HCT116 (cell line): ENCODE data around the gene FGF14. TPM values are rescaled to one million over a fixed set of nuclear protein-coding genes. Genes with fewer than 3 reads are reported as not detected.

ENCODE experiments used
- ATAC-seq: fragments of 200-7000 bp; cut with Tn5 transposase; 2 replicates; pipeline ENCODE4 v1.9.1; 2020; ENCODE audit warnings: mild to moderate bottlenecking, moderate library complexity
- BruUV-seq: library from RNA; stranded (reverse); fragments of 400-500 nt; replicated peaks from 2 replicates; lab custom pipeline; 2021; lab: Mats Ljungman, UMichigan
- CTCF ChIA-PET: fragments of 300-600 bp; sonication (Branson Sonifier 250); formaldehyde crosslinking; loops from one replicate; lab custom pipeline; 2021; ENCODE audit warnings: antibody characterized with exemption; lab: Charles Lee
- POLR2A ChIA-PET: fragments of 300-600, 350-600 bp; sonication (Branson Sonifier 250); formaldehyde crosslinking; loops from one replicate; lab custom pipeline; 2021; ENCODE audit warnings: antibody characterized with exemption; lab: Charles Lee
- RAD21 ChIA-PET, 2 experiments: fragments of 300-600 bp; sonication (Branson Sonifier 250); formaldehyde crosslinking; loops; one replicate each; lab custom pipeline; 2023; ENCODE audit warnings: low total read pairs in 2 of 2; ENCODE audit not compliant: uncharacterized antibody in 2 of 2, unreplicated experiment in 2 of 2, low non-redundant PET in 1 of 2; lab: Charles Lee
- DNase-seq: peaks from one replicate; pipeline ENCODE4 v3.0.0-alpha.2; 2010; ENCODE audit warnings: low read depth, low spot score
- H2AFZ ChIP-seq: fragments of 200-600 bp; shearing (Covaris generic), sonication (generic); 2 replicates; pipeline ENCODE4 v1.6.1; 2017; ENCODE audit warnings: low read depth, mixed run types, mixed read lengths, antibody characterized with exemption, low read length; ENCODE audit not compliant: poor library complexity, severe bottlenecking
- H3K27ac ChIP-seq: 2 replicates; pipeline ENCODE4 v1.5.1; 2012; ENCODE audit warnings: low read depth, low read length
- H3K27me3 ChIP-seq: fragments of 200-600 bp; sonication (generic); 2 replicates; pipeline ENCODE4 v1.6.1; 2016; ENCODE audit warnings: mixed run types, low read length, mixed read lengths; ENCODE audit not compliant: insufficient read depth
- H3K36me3 ChIP-seq, 2 experiments: fragments of 200-500 bp in 1 of 2; fragments of 200-600 bp in 1 of 2; sonication (Bioruptor generic) in 1 of 2; sonication (generic) in 1 of 2; 2 replicates each; pipeline versions ENCODE4 v1.5.1 to v1.6.1; 2014 to 2016; ENCODE audit warnings: low read length in 2 of 2, inconsistent platforms in 1 of 2, mixed read lengths in 1 of 2, mixed run types in 1 of 2; ENCODE audit not compliant: insufficient read depth in 2 of 2, control insufficient read depth in 1 of 2
- H3K4me1 ChIP-seq, 2 experiments: fragments of 200-600 bp in 1 of 2; sonication (generic) in 1 of 2; 2 replicates each; pipeline versions ENCODE4 v1.5.1 to v1.6.1; 2012 to 2017; ENCODE audit warnings: low read length in 2 of 2, inconsistent platforms in 1 of 2, mild to moderate bottlenecking in 1 of 2, mixed read lengths in 1 of 2, mixed run types in 1 of 2, moderate library complexity in 1 of 2; ENCODE audit not compliant: insufficient read depth in 2 of 2, control insufficient read depth in 1 of 2
- H3K4me2 ChIP-seq: fragments of 200-600 bp; sonication (generic); 2 replicates; pipeline ENCODE4 v1.6.1; 2017; ENCODE audit warnings: mixed run types, low read length, mixed read lengths
- H3K4me3 ChIP-seq, 2 experiments: fragments of 200-600 bp in 1 of 2; sonication (generic) in 1 of 2; replicated peaks in 1 of 2; 2 replicates each; pipeline ENCODE4 v1.5.1; 2011 to 2016; ENCODE audit warnings: low read length in 2 of 2, control low read depth in 1 of 2, low read depth in 1 of 2, mild to moderate bottlenecking in 1 of 2, mixed read lengths in 1 of 2, mixed run types in 1 of 2
- H3K79me2 ChIP-seq: fragments of 200-600 bp; sonication (generic); 2 replicates; pipeline ENCODE4 v1.6.1; 2017; ENCODE audit warnings: mild to moderate bottlenecking, mixed run types, low read length, moderate library complexity, mixed read lengths; ENCODE audit not compliant: insufficient read depth
- H3K9ac ChIP-seq: fragments of 200-600 bp; sonication (generic); 2 replicates; pipeline ENCODE4 v1.6.1; 2016; ENCODE audit warnings: low read length, mixed read lengths
- H3K9me2 ChIP-seq: fragments of 200-600 bp; sonication (generic), shearing (Covaris generic); 2 replicates; pipeline ENCODE4 v1.6.1; 2017; ENCODE audit warnings: mixed run types, mild to moderate bottlenecking, moderate library complexity; ENCODE audit not compliant: insufficient read depth
- H3K9me3 ChIP-seq, 2 experiments: fragments of 200-500 bp in 1 of 2; fragments of 200-600 bp in 1 of 2; sonication (Bioruptor generic) in 1 of 2; sonication (generic) in 1 of 2; 2 replicates each; pipeline ENCODE4 v1.6.1; 2014 to 2017; ENCODE audit warnings: low read length in 2 of 2, mixed read lengths in 2 of 2, inconsistent platforms in 1 of 2, low read depth in 1 of 2, mild to moderate bottlenecking in 1 of 2, mixed run types in 1 of 2, moderate library complexity in 1 of 2; ENCODE audit not compliant: control insufficient read depth in 1 of 2, insufficient read depth in 1 of 2
- H4K20me1 ChIP-seq: fragments of 200-600 bp; sonication (generic), shearing (Covaris generic); 2 replicates; pipeline ENCODE4 v1.6.1; 2017; ENCODE audit warnings: mixed run types, mild to moderate bottlenecking, moderate library complexity; ENCODE audit not compliant: insufficient read depth
- EGR1 ChIP-seq: IDR thresholded peaks from 2 replicates; pipeline ENCODE4 v1.6.1; 2012; ENCODE audit warnings: low read depth
- EZH2 ChIP-seq: fragments of 200-600 bp; sonication (generic); IDR thresholded peaks from 2 replicates; pipeline ENCODE4 v1.6.1; 2017; ENCODE audit warnings: antibody characterized with exemption, mixed run types
- EZH2phosphoT487 ChIP-seq: fragments of 200-600 bp; IDR thresholded peaks from 2 replicates; pipeline ENCODE4 v1.6.1; 2018; ENCODE audit warnings: antibody characterized with exemption, borderline replicate concordance
- POLR2A ChIP-seq: IDR thresholded peaks from 2 replicates; pipeline ENCODE4 v1.7.0; 2011; ENCODE audit warnings: borderline replicate concordance; ENCODE audit not compliant: insufficient read depth, insufficient read length; ENCODE audit errors: extremely low read depth
- SP1 ChIP-seq: IDR thresholded peaks from 2 replicates; pipeline ENCODE4 v1.6.1; 2012; ENCODE audit warnings: low read depth
- SRF ChIP-seq: IDR thresholded peaks from 2 replicates; pipeline ENCODE4 v1.6.1; 2012; ENCODE audit warnings: low read depth
- intact Hi-C: fragments of 100-400 bp; cut with micrococcal nuclease; formaldehyde crosslinking; loops from 2 replicates; pipeline ENCODE4 v1.10.0; 2022
- total RNA-seq: library from RNA; stranded (reverse); gene quantifications from one replicate; pipeline ENCODE4 v1.2.1, GENCODE V29; 2021; ENCODE audit not compliant: unreplicated experiment
- TF ChIP-seq, protein P1 (sequence below), 3 experiments: fragments of 200-600 bp in 1 of 3; sonication (generic) in 1 of 3; IDR thresholded peaks in 2 of 3; conservative IDR thresholded peaks in 1 of 3; 2 replicates each; pipeline ENCODE4 v1.5.1; 2012 to 2017; ENCODE audit warnings: low read depth in 2 of 3, low read length in 2 of 3, antibody characterized with exemption in 1 of 3, borderline replicate concordance in 1 of 3, control low read depth in 1 of 3, mild to moderate bottlenecking in 1 of 3, mixed read lengths in 1 of 3, mixed run types in 1 of 3, moderate library complexity in 1 of 3; ENCODE audit not compliant: insufficient read depth in 1 of 3
- TF ChIP-seq, protein P2 (sequence below): IDR thresholded peaks from 2 replicates; pipeline ENCODE4 v1.6.1; 2012; ENCODE audit warnings: low read depth

Gene FGF14
- total RNA-seq, 1 experiment from 2014 or later, result not detected

DNA sequence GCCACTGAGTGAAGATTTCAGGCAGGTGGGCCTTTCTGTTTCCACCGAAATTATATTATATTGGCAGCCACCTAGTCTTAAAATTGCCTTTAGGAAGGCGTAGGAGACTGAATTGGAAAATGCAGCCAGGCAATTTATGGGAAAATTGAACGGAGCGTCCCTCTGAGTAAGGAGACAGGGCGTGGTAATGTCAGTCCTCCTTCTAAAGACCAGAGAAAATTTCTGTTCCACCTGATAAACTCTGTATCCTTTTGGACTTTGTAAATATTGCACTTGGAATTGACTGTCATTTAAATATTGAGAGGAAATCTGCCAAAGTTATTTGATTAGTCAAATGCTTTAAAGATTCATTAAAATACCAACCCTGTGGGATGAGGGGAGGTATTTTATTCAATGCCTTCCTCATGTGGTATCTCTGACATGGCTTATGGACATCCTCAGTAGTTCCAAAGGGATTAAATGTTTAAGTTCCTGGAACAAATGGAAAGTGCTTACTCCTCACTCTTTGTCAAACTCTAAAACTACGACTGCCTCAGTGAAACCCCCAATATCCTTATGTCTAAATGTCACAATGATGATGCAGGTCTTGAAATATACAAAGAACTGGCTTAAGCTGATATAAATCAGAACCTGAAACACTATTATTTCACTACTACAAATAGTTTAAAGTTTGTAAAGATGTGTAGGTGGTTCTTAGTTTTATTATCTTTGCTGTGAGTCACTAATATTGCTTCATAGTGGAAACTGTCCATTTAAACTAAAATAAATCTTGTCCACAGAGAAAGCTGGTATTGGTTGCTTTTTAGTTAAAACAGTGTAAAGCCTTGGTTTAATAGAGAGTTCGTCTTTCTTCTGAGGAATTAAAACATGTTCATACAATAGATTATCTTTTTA, 203.2 kb downstream of the FGF14 start:
- CTCF ChIA-PET, result interaction anchor here (0.8 kb wide), 1 partner anchor 357 kb away, joined by 4 read pairs; no protein-coding TSS in a partner anchor
- RAD21 ChIA-PET, result no interaction called here
- no peak overlapping the region for H3K4me2 ChIP-seq
- H3K4me3 ChIP-seq, result no peak overlapping the region
- no peaks in the 10 kb centered on the region for H3K9me2 ChIP-seq
- no peaks in the 10 kb centered on the region for H3K27me3 ChIP-seq
- ATAC-seq (no peak), DNase-seq (no peak)
- no peaks in the 10 kb centered on the region for H4K20me1 ChIP-seq
- H2AFZ ChIP-seq, result no peak overlapping the region
- H3K79me2 ChIP-seq, result no peaks in the 10 kb centered on the region
- H3K9ac ChIP-seq, result no peak overlapping the region
- H3K36me3 ChIP-seq, result no peaks in the 10 kb centered on the region
- POLR2A ChIA-PET, result no interaction called here
- no peaks in the 10 kb centered on the region for H3K4me1 ChIP-seq
- peaks cover 0 to 8% of the 10 kb centered on the region in 2 experiments; a peak in 1 of 4 replicates for H3K9me3 ChIP-seq
- intact Hi-C loops, result no loop called here
- no TSS peak for BruUV-seq
- H3K27ac ChIP-seq, result no peak overlapping the region
- TF ChIP-seq POLR2A (no peak), SRF (no peak), EZH2 (no peak), EZH2phosphoT487 (no peak), SP1 (no peak), EGR1 (no peak)
- TF ChIP-seq, protein P1, sequence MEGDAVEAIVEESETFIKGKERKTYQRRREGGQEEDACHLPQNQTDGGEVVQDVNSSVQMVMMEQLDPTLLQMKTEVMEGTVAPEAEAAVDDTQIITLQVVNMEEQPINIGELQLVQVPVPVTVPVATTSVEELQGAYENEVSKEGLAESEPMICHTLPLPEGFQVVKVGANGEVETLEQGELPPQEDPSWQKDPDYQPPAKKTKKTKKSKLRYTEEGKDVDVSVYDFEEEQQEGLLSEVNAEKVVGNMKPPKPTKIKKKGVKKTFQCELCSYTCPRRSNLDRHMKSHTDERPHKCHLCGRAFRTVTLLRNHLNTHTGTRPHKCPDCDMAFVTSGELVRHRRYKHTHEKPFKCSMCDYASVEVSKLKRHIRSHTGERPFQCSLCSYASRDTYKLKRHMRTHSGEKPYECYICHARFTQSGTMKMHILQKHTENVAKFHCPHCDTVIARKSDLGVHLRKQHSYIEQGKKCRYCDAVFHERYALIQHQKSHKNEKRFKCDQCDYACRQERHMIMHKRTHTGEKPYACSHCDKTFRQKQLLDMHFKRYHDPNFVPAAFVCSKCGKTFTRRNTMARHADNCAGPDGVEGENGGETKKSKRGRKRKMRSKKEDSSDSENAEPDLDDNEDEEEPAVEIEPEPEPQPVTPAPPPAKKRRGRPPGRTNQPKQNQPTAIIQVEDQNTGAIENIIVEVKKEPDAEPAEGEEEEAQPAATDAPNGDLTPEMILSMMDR (IDR thresholded peaks at IDR 0.05 in 2 of 3, conservative IDR thresholded peaks at IDR 0.05 in 1 of 3; ENCODE audit: borderline replicate concordance in 1 of 3, insufficient read depth in 1 of 3, low read depth in 2 of 3, low read length in 2 of 3), result no peak
- TF ChIP-seq, protein P2, sequence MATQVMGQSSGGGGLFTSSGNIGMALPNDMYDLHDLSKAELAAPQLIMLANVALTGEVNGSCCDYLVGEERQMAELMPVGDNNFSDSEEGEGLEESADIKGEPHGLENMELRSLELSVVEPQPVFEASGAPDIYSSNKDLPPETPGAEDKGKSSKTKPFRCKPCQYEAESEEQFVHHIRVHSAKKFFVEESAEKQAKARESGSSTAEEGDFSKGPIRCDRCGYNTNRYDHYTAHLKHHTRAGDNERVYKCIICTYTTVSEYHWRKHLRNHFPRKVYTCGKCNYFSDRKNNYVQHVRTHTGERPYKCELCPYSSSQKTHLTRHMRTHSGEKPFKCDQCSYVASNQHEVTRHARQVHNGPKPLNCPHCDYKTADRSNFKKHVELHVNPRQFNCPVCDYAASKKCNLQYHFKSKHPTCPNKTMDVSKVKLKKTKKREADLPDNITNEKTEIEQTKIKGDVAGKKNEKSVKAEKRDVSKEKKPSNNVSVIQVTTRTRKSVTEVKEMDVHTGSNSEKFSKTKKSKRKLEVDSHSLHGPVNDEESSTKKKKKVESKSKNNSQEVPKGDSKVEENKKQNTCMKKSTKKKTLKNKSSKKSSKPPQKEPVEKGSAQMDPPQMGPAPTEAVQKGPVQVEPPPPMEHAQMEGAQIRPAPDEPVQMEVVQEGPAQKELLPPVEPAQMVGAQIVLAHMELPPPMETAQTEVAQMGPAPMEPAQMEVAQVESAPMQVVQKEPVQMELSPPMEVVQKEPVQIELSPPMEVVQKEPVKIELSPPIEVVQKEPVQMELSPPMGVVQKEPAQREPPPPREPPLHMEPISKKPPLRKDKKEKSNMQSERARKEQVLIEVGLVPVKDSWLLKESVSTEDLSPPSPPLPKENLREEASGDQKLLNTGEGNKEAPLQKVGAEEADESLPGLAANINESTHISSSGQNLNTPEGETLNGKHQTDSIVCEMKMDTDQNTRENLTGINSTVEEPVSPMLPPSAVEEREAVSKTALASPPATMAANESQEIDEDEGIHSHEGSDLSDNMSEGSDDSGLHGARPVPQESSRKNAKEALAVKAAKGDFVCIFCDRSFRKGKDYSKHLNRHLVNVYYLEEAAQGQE, result no peak
